Panc1 (cell line): ENCODE measurements around the gene FAM83G.

Experiments used
- POLR2AphosphoS5 ChIP-seq: IDR thresholded peaks from 2 replicates; pipeline ENCODE4 v1.6.1; 2012; ENCODE audit warnings: mild to moderate bottlenecking, low read depth, low read length, moderate library complexity
- REST ChIP-seq, 2 experiments: IDR thresholded peaks; 2 replicates each; pipeline ENCODE4 v1.6.1; 2011 to 2012; ENCODE audit warnings: low read depth in 2 of 2, control low read depth in 1 of 2, low read length in 1 of 2, mild to moderate bottlenecking in 1 of 2, moderate library complexity in 1 of 2; ENCODE audit not compliant: insufficient read depth in 1 of 2
- TF ChIP-seq, protein P1 (sequence below): fragments of 450-650 bp; IDR thresholded peaks from 2 replicates; pipeline ENCODE4 v1.5.1; 2017; ENCODE audit warnings: mild to moderate bottlenecking

DNA sequence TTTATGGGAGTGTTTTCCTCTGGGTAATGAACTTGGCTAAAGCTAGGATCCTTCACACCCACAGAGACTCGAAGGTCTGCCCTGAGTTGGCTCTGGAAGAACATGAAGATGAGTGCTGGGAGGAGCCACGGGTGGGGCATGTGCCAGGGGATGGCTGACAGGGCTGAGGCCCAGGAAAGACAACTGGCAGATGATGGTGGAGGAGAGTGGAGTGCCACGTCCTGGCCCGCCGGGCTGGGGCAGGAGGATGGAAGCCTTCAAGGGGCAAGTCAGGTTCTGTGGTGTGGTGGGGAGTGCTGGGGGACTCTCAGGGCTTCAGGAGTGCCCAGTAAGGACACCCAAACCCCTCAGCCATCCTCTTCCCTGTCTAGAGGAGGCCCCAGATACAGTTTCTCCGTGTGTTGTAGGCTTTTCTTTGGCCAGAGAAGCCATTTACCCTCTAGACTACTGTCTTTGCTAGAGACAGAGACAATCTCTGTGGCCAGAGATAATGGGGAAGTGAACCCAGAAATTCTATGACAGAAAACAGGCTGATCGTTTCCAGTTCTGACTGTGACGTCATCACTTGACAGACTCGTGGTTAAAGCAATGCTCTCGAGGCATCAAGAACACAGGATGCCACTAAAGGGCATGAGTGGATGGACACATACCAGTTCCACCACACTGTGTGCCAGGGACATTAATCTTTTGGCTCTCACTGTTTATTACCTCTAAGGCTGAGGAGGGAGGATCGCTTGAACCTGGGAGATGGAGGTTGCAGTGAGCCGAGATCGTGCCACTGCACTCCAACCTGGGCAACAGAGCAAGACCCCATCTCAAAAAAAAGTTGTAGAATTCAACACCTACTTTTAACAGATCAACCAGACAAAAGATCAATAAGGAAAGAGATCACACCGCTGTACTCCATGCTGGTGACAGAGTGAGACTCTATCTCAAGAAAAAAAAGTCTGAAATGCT lies 71.2 kb downstream of the FAM83G start:
- TF ChIP-seq, protein P1, sequence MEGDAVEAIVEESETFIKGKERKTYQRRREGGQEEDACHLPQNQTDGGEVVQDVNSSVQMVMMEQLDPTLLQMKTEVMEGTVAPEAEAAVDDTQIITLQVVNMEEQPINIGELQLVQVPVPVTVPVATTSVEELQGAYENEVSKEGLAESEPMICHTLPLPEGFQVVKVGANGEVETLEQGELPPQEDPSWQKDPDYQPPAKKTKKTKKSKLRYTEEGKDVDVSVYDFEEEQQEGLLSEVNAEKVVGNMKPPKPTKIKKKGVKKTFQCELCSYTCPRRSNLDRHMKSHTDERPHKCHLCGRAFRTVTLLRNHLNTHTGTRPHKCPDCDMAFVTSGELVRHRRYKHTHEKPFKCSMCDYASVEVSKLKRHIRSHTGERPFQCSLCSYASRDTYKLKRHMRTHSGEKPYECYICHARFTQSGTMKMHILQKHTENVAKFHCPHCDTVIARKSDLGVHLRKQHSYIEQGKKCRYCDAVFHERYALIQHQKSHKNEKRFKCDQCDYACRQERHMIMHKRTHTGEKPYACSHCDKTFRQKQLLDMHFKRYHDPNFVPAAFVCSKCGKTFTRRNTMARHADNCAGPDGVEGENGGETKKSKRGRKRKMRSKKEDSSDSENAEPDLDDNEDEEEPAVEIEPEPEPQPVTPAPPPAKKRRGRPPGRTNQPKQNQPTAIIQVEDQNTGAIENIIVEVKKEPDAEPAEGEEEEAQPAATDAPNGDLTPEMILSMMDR: no peak
- no peak for TF ChIP-seq REST (IDR thresholded peaks at IDR 0.05; ENCODE audit: insufficient read depth in 1 of 2, low read depth in 2 of 2, low read length in 1 of 2)
- no peak for TF ChIP-seq POLR2AphosphoS5
